OCI-LY1 (cell line): ENCODE measurements around the gene DIPK2B.

Experiments
- H2AFZ ChIP-seq: fragments of 200-600 bp; sonication (generic), shearing (Covaris generic); 2 replicates; pipeline ENCODE4 v1.6.0; 2014; ENCODE audit warnings: antibody characterized with exemption, mild to moderate bottlenecking, low read length
- H3F3A ChIP-seq: fragments of 200-600 bp; sonication (generic), shearing (Covaris generic); 2 replicates; pipeline ENCODE4 v1.6.0; 2014; ENCODE audit warnings: mild to moderate bottlenecking, antibody characterized with exemption, low read length, moderate library complexity; ENCODE audit not compliant: insufficient read depth
- H3K27ac ChIP-seq: fragments of 200-600 bp; sonication (generic); 2 replicates; pipeline ENCODE4 v1.5.1; 2014; ENCODE audit warnings: low read length, mixed run types, mild to moderate bottlenecking, low read depth; ENCODE audit not compliant: poor library complexity, severe bottlenecking
- H3K27me3 ChIP-seq: fragments of 200-600 bp; sonication (generic); 2 replicates; pipeline ENCODE4 v1.6.0; 2014; ENCODE audit warnings: antibody characterized with exemption, mild to moderate bottlenecking, low read length, moderate library complexity; ENCODE audit not compliant: insufficient read depth
- H3K36me3 ChIP-seq: fragments of 200-600 bp; sonication (generic); 2 replicates; pipeline ENCODE4 v1.6.1; 2014; ENCODE audit warnings: mild to moderate bottlenecking, antibody characterized with exemption, low read length, moderate library complexity, mixed read lengths; ENCODE audit not compliant: insufficient read depth
- H3K4me1 ChIP-seq: fragments of 200-600 bp; sonication (generic); 2 replicates; pipeline ENCODE4 v1.5.1; 2014; ENCODE audit warnings: mild to moderate bottlenecking, low read length, moderate library complexity; ENCODE audit not compliant: insufficient read depth, severe bottlenecking
- H3K4me2 ChIP-seq: fragments of 200-600 bp; sonication (generic), shearing (Covaris generic); 2 replicates; pipeline ENCODE4 v1.6.1; 2014; ENCODE audit warnings: low read length
- H3K4me3 ChIP-seq: fragments of 200-600 bp; sonication (generic); 2 replicates; pipeline ENCODE4 v1.5.1; 2014; ENCODE audit warnings: low read length, low read depth, mild to moderate bottlenecking, mixed read lengths; ENCODE audit not compliant: poor library complexity, severe bottlenecking
- H3K79me2 ChIP-seq: fragments of 200-600 bp; shearing (Covaris generic); 2 replicates; pipeline ENCODE4 v1.6.1; 2016; ENCODE audit warnings: mixed run types, low read length, mixed read lengths; ENCODE audit not compliant: insufficient read depth
- H3K9ac ChIP-seq: fragments of 200-600 bp; sonication (generic), shearing (Covaris generic); 2 replicates; pipeline ENCODE4 v1.6.1; 2014; ENCODE audit warnings: mild to moderate bottlenecking, low read length, mixed read lengths
- H3K9me2 ChIP-seq: fragments of 200-600 bp; sonication (generic), shearing (Covaris generic); 2 replicates; pipeline ENCODE4 v1.6.1; 2014; ENCODE audit warnings: low read depth, mild to moderate bottlenecking, low read length, mixed read lengths
- H3K9me3 ChIP-seq: fragments of 200-600 bp; shearing (Covaris generic); 2 replicates; pipeline ENCODE4 v1.6.1; 2014; ENCODE audit warnings: low read length, mixed read lengths
- H4K20me1 ChIP-seq: fragments of 200-600 bp; sonication (generic), shearing (Covaris generic); 2 replicates; pipeline ENCODE4 v1.6.0; 2016; ENCODE audit warnings: mild to moderate bottlenecking, low read length; ENCODE audit not compliant: insufficient read depth
- CTCF ChIP-seq: fragments of 200-600 bp; sonication (generic), shearing (Covaris generic); IDR thresholded peaks from 2 replicates; pipeline ENCODE4 v1.5.1; 2017; ENCODE audit warnings: mild to moderate bottlenecking, antibody characterized with exemption, low read length, moderate library complexity, mixed read lengths
- EZH2 ChIP-seq: fragments of 200-600 bp; sonication (generic), shearing (Covaris generic); IDR thresholded peaks from 2 replicates; pipeline ENCODE4 v1.8.0; 2017; ENCODE audit warnings: borderline replicate concordance, mixed run types, mild to moderate bottlenecking, antibody characterized with exemption, low read length, moderate library complexity, mixed read lengths

Gene DIPK2B

GRCh38 chrX:45229348-45229747 lies 28.7 kb upstream of the DIPK2B start:
- H3K36me3 ChIP-seq: no peaks in the 10 kb centered on the region
- no peaks in the 10 kb centered on the region for H3K9me2 ChIP-seq
- no peaks in the 10 kb centered on the region for H3K79me2 ChIP-seq
- no peaks in the 10 kb centered on the region for H3K9me3 ChIP-seq
- no peak overlapping the region for H3K4me3 ChIP-seq
- no peak overlapping the region for H3K27ac ChIP-seq
- H2AFZ ChIP-seq: no peak overlapping the region
- H4K20me1 ChIP-seq: no peaks in the 10 kb centered on the region
- TF ChIP-seq EZH2 (no peak), CTCF (no peak)
- no peaks in the 10 kb centered on the region for H3K4me1 ChIP-seq
- H3F3A ChIP-seq: no peaks in the 10 kb centered on the region
- no peak overlapping the region for H3K4me2 ChIP-seq
- no peak overlapping the region for H3K9ac ChIP-seq
- H3K27me3 ChIP-seq: no peaks in the 10 kb centered on the region

- H3K4me2 ChIP-seq: no peak overlapping the region
- no peak overlapping the region for H3K9ac ChIP-seq
- H3K9me3 ChIP-seq: no peaks in the 10 kb centered on the region
- no peak overlapping the region for H3K4me3 ChIP-seq
- no peaks in the 10 kb centered on the region for H4K20me1 ChIP-seq
- no peaks in the 10 kb centered on the region for H3K9me2 ChIP-seq
- TF ChIP-seq CTCF: no peak
- TF ChIP-seq EZH2: no peak
- H3K27ac ChIP-seq: no peak overlapping the region
- no peaks in the 10 kb centered on the region for H3K36me3 ChIP-seq
- H3K79me2 ChIP-seq: no peaks in the 10 kb centered on the region
- no peak overlapping the region for H2AFZ ChIP-seq
- H3F3A ChIP-seq: no peaks in the 10 kb centered on the region
- no peaks in the 10 kb centered on the region for H3K4me1 ChIP-seq
- no peaks in the 10 kb centered on the region for H3K27me3 ChIP-seq
Observed at GRCh38 chrX:45228126-45228525, 27.4 kb upstream of the DIPK2B start.

GRCh38 chrX:45208121-45208856 lies 7.6 kb upstream of the DIPK2B start:
- no peaks in the 10 kb centered on the region for H3K9me3 ChIP-seq
- no peaks in the 10 kb centered on the region for H3K9me2 ChIP-seq
- H3K27ac ChIP-seq: no peak overlapping the region
- H3K79me2 ChIP-seq: no peaks in the 10 kb centered on the region
- no peak overlapping the region for H3K9ac ChIP-seq
- no peak overlapping the region for H3K4me2 ChIP-seq
- no peaks in the 10 kb centered on the region for H3K27me3 ChIP-seq
- no peaks in the 10 kb centered on the region for H4K20me1 ChIP-seq
- H3K36me3 ChIP-seq: no peaks in the 10 kb centered on the region
- no peaks in the 10 kb centered on the region for H3K4me1 ChIP-seq
- TF ChIP-seq CTCF (no peak), EZH2 (no peak)
- no peak overlapping the region for H2AFZ ChIP-seq
- no peaks in the 10 kb centered on the region for H3F3A ChIP-seq
- no peak overlapping the region for H3K4me3 ChIP-seq
